ENCODE results near the gene VPS13C.

DNA sequence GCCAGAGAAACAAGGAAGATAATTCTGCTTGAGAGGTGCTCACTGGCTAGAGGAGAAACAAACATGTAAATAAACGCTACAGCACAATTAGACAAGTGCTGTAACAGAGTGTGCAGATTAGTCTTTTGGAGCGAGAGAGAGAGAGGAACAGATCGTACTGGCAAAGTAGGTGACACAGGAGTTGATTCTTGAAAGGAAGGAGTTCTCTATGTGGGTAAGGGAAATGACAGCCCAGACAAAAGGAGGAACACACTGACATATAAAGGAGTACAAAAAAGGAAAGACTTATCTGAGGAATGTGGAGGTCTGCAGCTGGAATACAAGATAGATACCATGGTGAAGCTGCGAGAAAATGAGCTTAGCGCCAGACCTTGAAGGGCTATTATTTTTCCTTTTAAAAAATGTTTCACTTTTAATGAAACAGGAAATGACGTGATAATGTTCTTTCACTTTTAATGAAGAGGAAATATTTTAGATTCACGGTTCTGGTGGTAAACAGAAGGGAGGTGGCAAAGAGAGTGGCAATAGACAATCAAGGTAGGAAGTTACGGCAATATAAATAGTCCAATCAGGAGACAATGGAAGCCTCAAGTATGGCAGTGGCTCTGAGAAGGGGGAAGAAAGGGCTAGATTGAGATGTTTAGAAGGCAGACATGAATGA is 202.9 kb downstream of the VPS13C start:
- TF ChIP-seq EZH2 (IDR thresholded peaks at IDR 0.05) (no peak), POLR2AphosphoS5 (IDR thresholded peaks at IDR 0.05; ENCODE audit: borderline replicate concordance, low read depth, low read length) (no peak)
